Measurements from ENCODE around the gene DHRS9.

DNA sequence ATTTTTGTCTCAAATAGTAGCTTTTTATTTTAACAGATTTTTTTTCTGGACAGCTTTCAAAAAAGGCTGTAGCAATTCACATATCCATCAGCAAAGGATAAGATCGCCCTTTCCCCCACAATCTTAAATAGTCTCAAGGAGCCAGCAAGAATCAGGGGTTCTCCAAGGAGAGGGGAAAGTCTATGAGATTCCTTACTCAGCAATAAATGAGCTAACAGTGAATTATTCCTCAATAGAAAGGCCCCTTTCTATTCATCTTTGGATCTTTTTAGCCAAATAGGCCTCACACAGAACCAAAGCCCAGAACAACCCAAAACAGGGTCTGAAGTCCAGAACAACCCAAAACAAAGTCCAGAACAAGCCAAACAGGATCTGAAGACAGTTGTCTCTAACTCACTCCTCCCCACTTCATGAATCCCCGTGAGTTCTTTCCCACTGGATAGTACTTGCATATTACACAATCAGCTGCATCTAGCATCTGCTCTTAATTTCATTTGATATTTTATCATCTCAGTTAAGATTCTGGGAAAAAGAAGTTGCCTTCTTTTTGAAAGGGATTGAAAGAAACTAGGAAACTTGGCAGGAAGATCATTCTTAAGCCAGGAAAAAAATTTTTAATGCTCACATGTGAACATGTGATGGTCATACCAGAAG is 3.4 kb upstream of the DHRS9 start:
- TF ChIP-seq, protein P1, sequence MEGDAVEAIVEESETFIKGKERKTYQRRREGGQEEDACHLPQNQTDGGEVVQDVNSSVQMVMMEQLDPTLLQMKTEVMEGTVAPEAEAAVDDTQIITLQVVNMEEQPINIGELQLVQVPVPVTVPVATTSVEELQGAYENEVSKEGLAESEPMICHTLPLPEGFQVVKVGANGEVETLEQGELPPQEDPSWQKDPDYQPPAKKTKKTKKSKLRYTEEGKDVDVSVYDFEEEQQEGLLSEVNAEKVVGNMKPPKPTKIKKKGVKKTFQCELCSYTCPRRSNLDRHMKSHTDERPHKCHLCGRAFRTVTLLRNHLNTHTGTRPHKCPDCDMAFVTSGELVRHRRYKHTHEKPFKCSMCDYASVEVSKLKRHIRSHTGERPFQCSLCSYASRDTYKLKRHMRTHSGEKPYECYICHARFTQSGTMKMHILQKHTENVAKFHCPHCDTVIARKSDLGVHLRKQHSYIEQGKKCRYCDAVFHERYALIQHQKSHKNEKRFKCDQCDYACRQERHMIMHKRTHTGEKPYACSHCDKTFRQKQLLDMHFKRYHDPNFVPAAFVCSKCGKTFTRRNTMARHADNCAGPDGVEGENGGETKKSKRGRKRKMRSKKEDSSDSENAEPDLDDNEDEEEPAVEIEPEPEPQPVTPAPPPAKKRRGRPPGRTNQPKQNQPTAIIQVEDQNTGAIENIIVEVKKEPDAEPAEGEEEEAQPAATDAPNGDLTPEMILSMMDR (conservative IDR thresholded peaks at IDR 0.05 in 1 of 2, IDR thresholded peaks at IDR 0.05 in 1 of 2; ENCODE audit: extremely low read depth in 1 of 2, insufficient read depth in 1 of 2, low read depth in 1 of 2, low read length in 2 of 2): no peak
- no peak for TF ChIP-seq EZH2 (IDR thresholded peaks at IDR 0.05; ENCODE audit: borderline replicate concordance, low read length)
